H1 (cell line): ENCODE data around the gene ZNF214.

Experiments
- CHD1 ChIP-seq: IDR thresholded peaks from 2 replicates; pipeline ENCODE4 v1.6.1; 2012; ENCODE audit warnings: low read depth, low read length, improper control_type of control experiment
- FOSL1 ChIP-seq: IDR thresholded peaks from 2 replicates; pipeline ENCODE4 v1.6.1; 2011; ENCODE audit warnings: mild to moderate bottlenecking, low read depth, low read length, moderate library complexity; ENCODE audit not compliant: insufficient read depth
- GABPA ChIP-seq: IDR thresholded peaks from 2 replicates; pipeline ENCODE4 v1.6.1; 2011; ENCODE audit warnings: mild to moderate bottlenecking, low read length, moderate library complexity, borderline replicate concordance; ENCODE audit not compliant: insufficient read depth
- POLR2A ChIP-seq, 2 experiments: IDR thresholded peaks; 1 replicate in 1 of 2; 2 replicates in 1 of 2; pipeline ENCODE4 v1.6.1; 2011; ENCODE audit warnings: low read depth in 2 of 2, low read length in 2 of 2, mild to moderate bottlenecking in 2 of 2; ENCODE audit errors: control extremely low read depth in 1 of 2
- TF ChIP-seq, protein P1 (sequence below), 3 experiments: IDR thresholded peaks; 1 replicate in 2 of 3; 2 replicates in 1 of 3; pipeline versions ENCODE4 v1.5.1 to v1.6.1; 2011; ENCODE audit warnings: low read length in 3 of 3, mild to moderate bottlenecking in 3 of 3, inconsistent platforms in 2 of 3, low read depth in 1 of 3, moderate library complexity in 1 of 3; ENCODE audit not compliant: insufficient read depth in 1 of 3; ENCODE audit errors: control extremely low read depth in 1 of 3
- TF ChIP-seq, protein P2 (sequence below): IDR thresholded peaks from 2 replicates; pipeline ENCODE4 v1.6.1; 2012; ENCODE audit warnings: low read length, inconsistent platforms

DNA sequence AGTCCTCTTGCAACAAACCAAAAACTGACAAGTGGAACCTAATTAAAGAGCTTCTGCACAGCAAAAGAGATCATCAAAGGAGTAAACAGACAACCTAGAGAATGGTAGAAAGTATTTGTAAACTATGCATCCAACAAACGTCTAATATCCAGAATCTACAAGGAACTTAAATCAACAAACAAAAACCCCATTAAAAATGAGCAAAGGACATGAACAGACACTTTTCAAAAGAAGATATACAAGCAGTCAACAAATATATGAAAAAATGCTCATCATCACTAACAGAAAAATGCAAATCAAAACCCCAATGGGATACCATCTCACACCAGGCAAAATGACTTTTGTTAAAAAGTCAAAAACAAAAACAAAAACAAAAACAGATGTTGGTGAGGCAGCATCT, 33.7 kb downstream of the ZNF214 start:
- TF ChIP-seq, protein P1, sequence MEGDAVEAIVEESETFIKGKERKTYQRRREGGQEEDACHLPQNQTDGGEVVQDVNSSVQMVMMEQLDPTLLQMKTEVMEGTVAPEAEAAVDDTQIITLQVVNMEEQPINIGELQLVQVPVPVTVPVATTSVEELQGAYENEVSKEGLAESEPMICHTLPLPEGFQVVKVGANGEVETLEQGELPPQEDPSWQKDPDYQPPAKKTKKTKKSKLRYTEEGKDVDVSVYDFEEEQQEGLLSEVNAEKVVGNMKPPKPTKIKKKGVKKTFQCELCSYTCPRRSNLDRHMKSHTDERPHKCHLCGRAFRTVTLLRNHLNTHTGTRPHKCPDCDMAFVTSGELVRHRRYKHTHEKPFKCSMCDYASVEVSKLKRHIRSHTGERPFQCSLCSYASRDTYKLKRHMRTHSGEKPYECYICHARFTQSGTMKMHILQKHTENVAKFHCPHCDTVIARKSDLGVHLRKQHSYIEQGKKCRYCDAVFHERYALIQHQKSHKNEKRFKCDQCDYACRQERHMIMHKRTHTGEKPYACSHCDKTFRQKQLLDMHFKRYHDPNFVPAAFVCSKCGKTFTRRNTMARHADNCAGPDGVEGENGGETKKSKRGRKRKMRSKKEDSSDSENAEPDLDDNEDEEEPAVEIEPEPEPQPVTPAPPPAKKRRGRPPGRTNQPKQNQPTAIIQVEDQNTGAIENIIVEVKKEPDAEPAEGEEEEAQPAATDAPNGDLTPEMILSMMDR (IDR thresholded peaks at IDR 0.05; ENCODE audit: control extremely low read depth in 1 of 3, insufficient read depth in 1 of 3, low read depth in 1 of 3, low read length in 3 of 3), result no peak
- no peak for TF ChIP-seq CHD1
- no peak for TF ChIP-seq FOSL1
- TF ChIP-seq GABPA, result no peak
- TF ChIP-seq POLR2A (IDR thresholded peaks at IDR 0.05; ENCODE audit: control extremely low read depth in 1 of 2, low read depth in 2 of 2, low read length in 2 of 2), result no peak
- TF ChIP-seq, protein P2, sequence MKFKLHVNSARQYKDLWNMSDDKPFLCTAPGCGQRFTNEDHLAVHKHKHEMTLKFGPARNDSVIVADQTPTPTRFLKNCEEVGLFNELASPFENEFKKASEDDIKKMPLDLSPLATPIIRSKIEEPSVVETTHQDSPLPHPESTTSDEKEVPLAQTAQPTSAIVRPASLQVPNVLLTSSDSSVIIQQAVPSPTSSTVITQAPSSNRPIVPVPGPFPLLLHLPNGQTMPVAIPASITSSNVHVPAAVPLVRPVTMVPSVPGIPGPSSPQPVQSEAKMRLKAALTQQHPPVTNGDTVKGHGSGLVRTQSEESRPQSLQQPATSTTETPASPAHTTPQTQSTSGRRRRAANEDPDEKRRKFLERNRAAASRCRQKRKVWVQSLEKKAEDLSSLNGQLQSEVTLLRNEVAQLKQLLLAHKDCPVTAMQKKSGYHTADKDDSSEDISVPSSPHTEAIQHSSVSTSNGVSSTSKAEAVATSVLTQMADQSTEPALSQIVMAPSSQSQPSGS, result no peak
